HCT116 (cell line): ENCODE data around the gene FCER1A. TPM values are rescaled to one million over a fixed set of nuclear protein-coding genes. Genes with fewer than 3 reads are reported as not detected.

Experiments used
- ATAC-seq: fragments of 200-7000 bp; cut with Tn5 transposase; 2 replicates; pipeline ENCODE4 v1.9.1; 2020; ENCODE audit warnings: mild to moderate bottlenecking, moderate library complexity
- BruUV-seq: library from RNA; stranded (reverse); fragments of 400-500 nt; replicated peaks from 2 replicates; lab custom pipeline; 2021; lab: Mats Ljungman, UMichigan
- CTCF ChIA-PET: fragments of 300-600 bp; sonication (Branson Sonifier 250); formaldehyde crosslinking; loops from one replicate; lab custom pipeline; 2021; ENCODE audit warnings: antibody characterized with exemption; lab: Charles Lee
- POLR2A ChIA-PET: fragments of 300-600, 350-600 bp; sonication (Branson Sonifier 250); formaldehyde crosslinking; loops from one replicate; lab custom pipeline; 2021; ENCODE audit warnings: antibody characterized with exemption; lab: Charles Lee
- RAD21 ChIA-PET, 2 experiments: fragments of 300-600 bp; sonication (Branson Sonifier 250); formaldehyde crosslinking; loops; one replicate each; lab custom pipeline; 2023; ENCODE audit warnings: low total read pairs in 2 of 2; ENCODE audit not compliant: uncharacterized antibody in 2 of 2, unreplicated experiment in 2 of 2, low non-redundant PET in 1 of 2; lab: Charles Lee
- DNase-seq: peaks from one replicate; pipeline ENCODE4 v3.0.0-alpha.2; 2010; ENCODE audit warnings: low read depth, low spot score
- H2AFZ ChIP-seq: fragments of 200-600 bp; shearing (Covaris generic), sonication (generic); 2 replicates; pipeline ENCODE4 v1.6.1; 2017; ENCODE audit warnings: low read depth, mixed run types, mixed read lengths, antibody characterized with exemption, low read length; ENCODE audit not compliant: poor library complexity, severe bottlenecking
- H3K27ac ChIP-seq: 2 replicates; pipeline ENCODE4 v1.5.1; 2012; ENCODE audit warnings: low read depth, low read length
- H3K27me3 ChIP-seq: fragments of 200-600 bp; sonication (generic); 2 replicates; pipeline ENCODE4 v1.6.1; 2016; ENCODE audit warnings: mixed run types, low read length, mixed read lengths; ENCODE audit not compliant: insufficient read depth
- H3K36me3 ChIP-seq, 2 experiments: fragments of 200-500 bp in 1 of 2; fragments of 200-600 bp in 1 of 2; sonication (Bioruptor generic) in 1 of 2; sonication (generic) in 1 of 2; 2 replicates each; pipeline versions ENCODE4 v1.5.1 to v1.6.1; 2014 to 2016; ENCODE audit warnings: low read length in 2 of 2, inconsistent platforms in 1 of 2, mixed read lengths in 1 of 2, mixed run types in 1 of 2; ENCODE audit not compliant: insufficient read depth in 2 of 2, control insufficient read depth in 1 of 2
- H3K4me1 ChIP-seq, 2 experiments: fragments of 200-600 bp in 1 of 2; sonication (generic) in 1 of 2; 2 replicates each; pipeline versions ENCODE4 v1.5.1 to v1.6.1; 2012 to 2017; ENCODE audit warnings: low read length in 2 of 2, inconsistent platforms in 1 of 2, mild to moderate bottlenecking in 1 of 2, mixed read lengths in 1 of 2, mixed run types in 1 of 2, moderate library complexity in 1 of 2; ENCODE audit not compliant: insufficient read depth in 2 of 2, control insufficient read depth in 1 of 2
- H3K4me2 ChIP-seq: fragments of 200-600 bp; sonication (generic); 2 replicates; pipeline ENCODE4 v1.6.1; 2017; ENCODE audit warnings: mixed run types, low read length, mixed read lengths
- H3K4me3 ChIP-seq, 2 experiments: fragments of 200-600 bp in 1 of 2; sonication (generic) in 1 of 2; replicated peaks in 1 of 2; 2 replicates each; pipeline ENCODE4 v1.5.1; 2011 to 2016; ENCODE audit warnings: low read length in 2 of 2, control low read depth in 1 of 2, low read depth in 1 of 2, mild to moderate bottlenecking in 1 of 2, mixed read lengths in 1 of 2, mixed run types in 1 of 2
- H3K79me2 ChIP-seq: fragments of 200-600 bp; sonication (generic); 2 replicates; pipeline ENCODE4 v1.6.1; 2017; ENCODE audit warnings: mild to moderate bottlenecking, mixed run types, low read length, moderate library complexity, mixed read lengths; ENCODE audit not compliant: insufficient read depth
- H3K9ac ChIP-seq: fragments of 200-600 bp; sonication (generic); 2 replicates; pipeline ENCODE4 v1.6.1; 2016; ENCODE audit warnings: low read length, mixed read lengths
- H3K9me2 ChIP-seq: fragments of 200-600 bp; sonication (generic), shearing (Covaris generic); 2 replicates; pipeline ENCODE4 v1.6.1; 2017; ENCODE audit warnings: mixed run types, mild to moderate bottlenecking, moderate library complexity; ENCODE audit not compliant: insufficient read depth
- H3K9me3 ChIP-seq, 2 experiments: fragments of 200-500 bp in 1 of 2; fragments of 200-600 bp in 1 of 2; sonication (Bioruptor generic) in 1 of 2; sonication (generic) in 1 of 2; 2 replicates each; pipeline ENCODE4 v1.6.1; 2014 to 2017; ENCODE audit warnings: low read length in 2 of 2, mixed read lengths in 2 of 2, inconsistent platforms in 1 of 2, low read depth in 1 of 2, mild to moderate bottlenecking in 1 of 2, mixed run types in 1 of 2, moderate library complexity in 1 of 2; ENCODE audit not compliant: control insufficient read depth in 1 of 2, insufficient read depth in 1 of 2
- H4K20me1 ChIP-seq: fragments of 200-600 bp; sonication (generic), shearing (Covaris generic); 2 replicates; pipeline ENCODE4 v1.6.1; 2017; ENCODE audit warnings: mixed run types, mild to moderate bottlenecking, moderate library complexity; ENCODE audit not compliant: insufficient read depth
- CBX3 ChIP-seq: IDR thresholded peaks from 2 replicates; pipeline ENCODE4 v1.6.1; 2012; ENCODE audit warnings: low read depth
- CEBPB ChIP-seq: IDR thresholded peaks from 2 replicates; pipeline ENCODE4 v1.6.1; 2012; ENCODE audit warnings: low read depth
- CTCF ChIP-seq, 3 experiments: fragments of 200-600 bp in 1 of 3; sonication (generic) in 1 of 3; IDR thresholded peaks in 2 of 3; conservative IDR thresholded peaks in 1 of 3; 2 replicates each; pipeline ENCODE4 v1.5.1; 2012 to 2017; ENCODE audit warnings: low read depth in 2 of 3, low read length in 2 of 3, antibody characterized with exemption in 1 of 3, borderline replicate concordance in 1 of 3, control low read depth in 1 of 3, mild to moderate bottlenecking in 1 of 3, mixed read lengths in 1 of 3, mixed run types in 1 of 3, moderate library complexity in 1 of 3; ENCODE audit not compliant: insufficient read depth in 1 of 3
- ELF1 ChIP-seq: IDR thresholded peaks from 2 replicates; pipeline ENCODE4 v1.6.1; 2012; ENCODE audit warnings: low read depth, borderline replicate concordance
- EZH2 ChIP-seq: fragments of 200-600 bp; sonication (generic); IDR thresholded peaks from 2 replicates; pipeline ENCODE4 v1.6.1; 2017; ENCODE audit warnings: antibody characterized with exemption, mixed run types
- EZH2phosphoT487 ChIP-seq: fragments of 200-600 bp; IDR thresholded peaks from 2 replicates; pipeline ENCODE4 v1.6.1; 2018; ENCODE audit warnings: antibody characterized with exemption, borderline replicate concordance
- FOSL1 ChIP-seq: IDR thresholded peaks from 2 replicates; pipeline ENCODE4 v1.6.1; 2012; ENCODE audit warnings: low read depth
- JUND ChIP-seq: IDR thresholded peaks from 2 replicates; pipeline ENCODE4 v1.6.1; 2012
- POLR2A ChIP-seq: IDR thresholded peaks from 2 replicates; pipeline ENCODE4 v1.7.0; 2011; ENCODE audit warnings: borderline replicate concordance; ENCODE audit not compliant: insufficient read depth, insufficient read length; ENCODE audit errors: extremely low read depth
- POLR2AphosphoS5 ChIP-seq: IDR thresholded peaks from 2 replicates; pipeline ENCODE4 v1.6.1; 2011; ENCODE audit warnings: mild to moderate bottlenecking, low read depth, low read length, moderate library complexity
- RAD21 ChIP-seq: IDR thresholded peaks from 2 replicates; pipeline ENCODE4 v1.6.1; 2012; ENCODE audit warnings: low read depth, mild to moderate bottlenecking
- REST ChIP-seq: IDR thresholded peaks from 2 replicates; pipeline ENCODE4 v1.6.1; 2012; ENCODE audit warnings: low read depth
- SP1 ChIP-seq: IDR thresholded peaks from 2 replicates; pipeline ENCODE4 v1.6.1; 2012; ENCODE audit warnings: low read depth
- TCF7L2 ChIP-seq: IDR thresholded peaks from 2 replicates; pipeline ENCODE4 v1.7.0; 2011; ENCODE audit warnings: borderline replicate concordance, inconsistent platforms; ENCODE audit not compliant: insufficient read depth, insufficient read length; ENCODE audit errors: extremely low read depth
- YY1 ChIP-seq: IDR thresholded peaks from 2 replicates; pipeline ENCODE4 v1.6.1; 2011; ENCODE audit warnings: low read length, low read depth, moderate library complexity, mild to moderate bottlenecking; ENCODE audit not compliant: insufficient replicate concordance; ENCODE audit errors: extremely low read depth
- ZBTB33 ChIP-seq: IDR thresholded peaks from 2 replicates; pipeline ENCODE4 v1.6.1; 2011; ENCODE audit warnings: mild to moderate bottlenecking, low read length, moderate library complexity; ENCODE audit not compliant: insufficient replicate concordance; ENCODE audit errors: extremely low read depth
- ZNF274 ChIP-seq: fragments of 200-500 bp; sonication (Bioruptor generic); IDR thresholded peaks from 2 replicates; pipeline ENCODE4 v1.6.1; 2014; ENCODE audit warnings: mild to moderate bottlenecking, low read depth, low read length, inconsistent platforms
- intact Hi-C: fragments of 100-400 bp; cut with micrococcal nuclease; formaldehyde crosslinking; loops from 2 replicates; pipeline ENCODE4 v1.10.0; 2022
- total RNA-seq: library from RNA; stranded (reverse); gene quantifications from one replicate; pipeline ENCODE4 v1.2.1, GENCODE V29; 2021; ENCODE audit not compliant: unreplicated experiment
- TF ChIP-seq, protein P1 (sequence below): IDR thresholded peaks from 2 replicates; pipeline ENCODE4 v1.6.1; 2012

The FCER1A gene
- total RNA-seq, 1 experiment from 2014 or later: not detected

DNA sequence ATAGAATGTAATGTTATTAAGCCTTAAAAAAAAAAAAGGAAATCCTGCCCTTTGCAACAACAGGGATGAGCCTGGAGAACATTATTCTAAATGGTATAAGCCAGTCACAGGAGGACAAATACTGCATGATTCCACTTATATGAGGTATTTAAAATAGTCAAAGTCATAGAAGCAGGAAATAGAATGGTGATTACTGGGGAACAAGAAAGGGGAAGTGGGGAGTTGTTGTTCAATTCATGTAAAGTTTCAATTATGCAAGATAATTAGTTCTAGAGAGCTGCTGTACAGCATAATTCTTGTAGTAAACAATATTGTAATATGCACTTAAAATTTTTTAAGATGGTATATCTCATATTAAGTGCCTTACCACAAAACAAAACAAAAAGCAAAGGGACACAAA is 13.2 kb downstream of the FCER1A start:
- Histone ChIP-seq H3K4me2 (no peak overlapping the region), H3K36me3 (no peaks in the 10 kb centered on the region), H3K27me3 (no peaks in the 10 kb centered on the region), H3K9me2 (no peaks in the 10 kb centered on the region), H2AFZ (no peak overlapping the region), H3K27ac (no peak overlapping the region), H4K20me1 (no peaks in the 10 kb centered on the region), H3K4me3 (no peak overlapping the region), H3K9me3 (no peaks in the 10 kb centered on the region), H3K79me2 (no peaks in the 10 kb centered on the region), H3K9ac (no peak overlapping the region), H3K4me1 (no peaks in the 10 kb centered on the region)
- ChIA-PET CTCF (no interaction called here), POLR2A (no interaction called here), RAD21 (no interaction called here)
- ATAC-seq (no peak), DNase-seq (no peak)
- no TSS peak for BruUV-seq
- intact Hi-C loops: no loop called here
- TF ChIP-seq SP1: no peak
- TF ChIP-seq ELF1: no peak
- TF ChIP-seq FOSL1: no peak
- TF ChIP-seq CBX3: no peak
- TF ChIP-seq POLR2A: no peak
- no peak for TF ChIP-seq YY1
- TF ChIP-seq RAD21: no peak
- no peak for TF ChIP-seq CEBPB
- TF ChIP-seq ZBTB33: no peak
- TF ChIP-seq EZH2phosphoT487: no peak
- TF ChIP-seq, protein P1, sequence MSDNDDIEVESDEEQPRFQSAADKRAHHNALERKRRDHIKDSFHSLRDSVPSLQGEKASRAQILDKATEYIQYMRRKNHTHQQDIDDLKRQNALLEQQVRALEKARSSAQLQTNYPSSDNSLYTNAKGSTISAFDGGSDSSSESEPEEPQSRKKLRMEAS: no peak
- no peak for TF ChIP-seq REST
- no peak for TF ChIP-seq EZH2
- TF ChIP-seq CTCF (IDR thresholded peaks at IDR 0.05 in 2 of 3, conservative IDR thresholded peaks at IDR 0.05 in 1 of 3; ENCODE audit: borderline replicate concordance in 1 of 3, insufficient read depth in 1 of 3, low read depth in 2 of 3, low read length in 2 of 3): no peak
- TF ChIP-seq POLR2AphosphoS5: no peak
- TF ChIP-seq ZNF274: no peak
- TF ChIP-seq JUND: no peak
- TF ChIP-seq TCF7L2: no peak
- TF ChIP-seq, all 23 proteins: peak for 0
